ENCODE data around the gene ARMCX4. TPM values are rescaled to one million over a fixed set of nuclear protein-coding genes. Genes with fewer than 3 reads are reported as not detected.

Gene ARMCX4
- total and polyA plus RNA-seq, 2 experiments from 2014 or later, result 6.2 to 8.3 TPM

DNA sequence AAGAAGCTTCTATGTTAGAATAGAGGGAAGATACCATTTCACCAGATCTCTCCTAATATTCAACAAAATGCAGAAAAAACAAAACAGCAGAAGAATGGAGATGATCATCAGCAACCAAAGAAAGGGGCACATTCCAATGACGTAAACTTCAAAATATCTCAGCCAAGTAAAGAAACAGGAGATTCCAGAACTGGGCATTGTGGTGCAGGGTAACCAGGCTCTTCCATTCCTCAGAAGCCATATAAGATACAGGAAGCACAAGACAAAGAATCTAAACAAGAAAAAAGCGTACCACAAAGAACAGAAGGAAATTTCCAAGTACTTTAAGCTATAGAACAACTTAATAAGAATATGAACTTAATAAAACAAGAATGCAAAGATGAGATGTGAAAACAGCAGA, 6.9 kb upstream of the ARMCX4 start:
- H3K9me2 ChIP-seq (replicated peaks; ENCODE audit: insufficient read depth), result no peaks in the 10 kb centered on the region
- no peaks in the 10 kb centered on the region for H3K4me1 ChIP-seq (ENCODE audit: insufficient read depth)
- no peak for DNase-seq (ENCODE audit: low spot score)
- H3K79me2 ChIP-seq, result no peaks in the 10 kb centered on the region
- H3K4me2 ChIP-seq, result no peak overlapping the region
- H4K20me1 ChIP-seq (ENCODE audit: insufficient read depth, poor library complexity, severe bottlenecking), result no peaks in the 10 kb centered on the region
- no peaks in the 10 kb centered on the region for H3K36me3 ChIP-seq (replicated peaks; ENCODE audit: insufficient read depth, low read depth)
- WGBS (ENCODE audit: low lambda C conversion rate, missing lambda C conversion rate), result 56% methylated on average over 2 of the region's 2 CpGs
- no peak overlapping the region for H2AFZ ChIP-seq
- H3K4me3 ChIP-seq, result no peak overlapping the region
- H3K27me3 ChIP-seq, result no peaks in the 10 kb centered on the region
- H3K9me3 ChIP-seq (ENCODE audit: low read depth), result no peaks in the 10 kb centered on the region
- TF ChIP-seq EZH2 (IDR thresholded peaks at IDR 0.05; ENCODE audit: borderline replicate concordance), result no peak
- no peak for TF ChIP-seq EZH2phosphoT487 (IDR thresholded peaks at IDR 0.05; ENCODE audit: low read depth, severe bottlenecking, unreplicated experiment)
- TF ChIP-seq, protein P1, sequence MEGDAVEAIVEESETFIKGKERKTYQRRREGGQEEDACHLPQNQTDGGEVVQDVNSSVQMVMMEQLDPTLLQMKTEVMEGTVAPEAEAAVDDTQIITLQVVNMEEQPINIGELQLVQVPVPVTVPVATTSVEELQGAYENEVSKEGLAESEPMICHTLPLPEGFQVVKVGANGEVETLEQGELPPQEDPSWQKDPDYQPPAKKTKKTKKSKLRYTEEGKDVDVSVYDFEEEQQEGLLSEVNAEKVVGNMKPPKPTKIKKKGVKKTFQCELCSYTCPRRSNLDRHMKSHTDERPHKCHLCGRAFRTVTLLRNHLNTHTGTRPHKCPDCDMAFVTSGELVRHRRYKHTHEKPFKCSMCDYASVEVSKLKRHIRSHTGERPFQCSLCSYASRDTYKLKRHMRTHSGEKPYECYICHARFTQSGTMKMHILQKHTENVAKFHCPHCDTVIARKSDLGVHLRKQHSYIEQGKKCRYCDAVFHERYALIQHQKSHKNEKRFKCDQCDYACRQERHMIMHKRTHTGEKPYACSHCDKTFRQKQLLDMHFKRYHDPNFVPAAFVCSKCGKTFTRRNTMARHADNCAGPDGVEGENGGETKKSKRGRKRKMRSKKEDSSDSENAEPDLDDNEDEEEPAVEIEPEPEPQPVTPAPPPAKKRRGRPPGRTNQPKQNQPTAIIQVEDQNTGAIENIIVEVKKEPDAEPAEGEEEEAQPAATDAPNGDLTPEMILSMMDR (IDR thresholded peaks at IDR 0.05; ENCODE audit: poor library complexity), result no peak
- no peak overlapping the region for H3K27ac ChIP-seq

DNA sequence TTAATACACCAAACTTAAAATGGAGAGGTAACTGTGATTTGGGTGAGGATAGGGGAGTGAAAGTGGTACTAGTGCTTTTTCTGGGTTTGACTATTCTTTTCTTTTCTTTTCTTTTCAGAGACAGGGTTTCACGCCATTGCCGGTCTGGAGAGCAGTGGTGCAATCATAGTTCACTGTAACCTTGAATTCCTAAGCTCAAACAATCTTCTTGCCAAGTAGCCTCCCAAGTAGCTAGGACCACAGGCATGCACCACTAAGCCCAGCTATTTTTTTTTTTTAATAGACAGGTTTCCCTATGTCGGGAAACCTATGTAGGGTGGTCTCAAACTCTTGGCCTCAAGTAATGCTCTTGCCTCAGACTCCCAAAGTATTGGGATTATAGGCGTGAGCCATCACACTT, 3.0 kb upstream of the ARMCX4 start:
- H3K27ac ChIP-seq, result no peak overlapping the region
- no peaks in the 10 kb centered on the region for H3K9me3 ChIP-seq (ENCODE audit: low read depth)
- no peaks in the 10 kb centered on the region for H3K27me3 ChIP-seq
- no peaks in the 10 kb centered on the region for H4K20me1 ChIP-seq (ENCODE audit: insufficient read depth, poor library complexity, severe bottlenecking)
- TF ChIP-seq, protein P1 (IDR thresholded peaks at IDR 0.05; ENCODE audit: poor library complexity), result no peak
- TF ChIP-seq EZH2 (IDR thresholded peaks at IDR 0.05; ENCODE audit: borderline replicate concordance) (no peak), EZH2phosphoT487 (IDR thresholded peaks at IDR 0.05; ENCODE audit: low read depth, severe bottlenecking, unreplicated experiment) (no peak)
- H3K36me3 ChIP-seq (replicated peaks; ENCODE audit: insufficient read depth, low read depth), result no peaks in the 10 kb centered on the region
- no peaks in the 10 kb centered on the region for H3K4me1 ChIP-seq (ENCODE audit: insufficient read depth)
- H3K4me2 ChIP-seq, result no peak overlapping the region
- no peak overlapping the region for H2AFZ ChIP-seq
- 85% methylated on average over 4 of the region's 4 CpGs for WGBS (ENCODE audit: low lambda C conversion rate, missing lambda C conversion rate)
- H3K79me2 ChIP-seq, result no peaks in the 10 kb centered on the region
- no peaks in the 10 kb centered on the region for H3K9me2 ChIP-seq (replicated peaks; ENCODE audit: insufficient read depth)
- no peak overlapping the region for H3K4me3 ChIP-seq
- no peak for DNase-seq (ENCODE audit: low spot score)

GRCh38 chrX:101483705-101484104, 1.6 kb upstream of the ARMCX4 start:
- DNase-seq (ENCODE audit: low spot score), result no peak
- TF ChIP-seq EZH2phosphoT487 (IDR thresholded peaks at IDR 0.05; ENCODE audit: low read depth, severe bottlenecking, unreplicated experiment) (no peak), EZH2 (IDR thresholded peaks at IDR 0.05; ENCODE audit: borderline replicate concordance) (no peak)
- TF ChIP-seq, protein P1 (IDR thresholded peaks at IDR 0.05; ENCODE audit: poor library complexity), result no peak
- Histone ChIP-seq H3K9me3 (ENCODE audit: low read depth) (no peaks in the 10 kb centered on the region), H4K20me1 (ENCODE audit: insufficient read depth, poor library complexity, severe bottlenecking) (no peaks in the 10 kb centered on the region), H3K79me2 (no peaks in the 10 kb centered on the region), H2AFZ (no peak overlapping the region), H3K27me3 (no peaks in the 10 kb centered on the region), H3K36me3 (replicated peaks; ENCODE audit: insufficient read depth, low read depth) (no peaks in the 10 kb centered on the region), H3K9me2 (replicated peaks; ENCODE audit: insufficient read depth) (no peaks in the 10 kb centered on the region), H3K4me1 (ENCODE audit: insufficient read depth) (no peaks in the 10 kb centered on the region), H3K27ac (no peak overlapping the region), H3K4me2 (no peak overlapping the region), H3K4me3 (no peak overlapping the region)
- 59% methylated on average over 3 of the region's 3 CpGs for WGBS (ENCODE audit: low lambda C conversion rate, missing lambda C conversion rate)

GRCh38 chrX:101484135-101484534, 1.1 kb upstream of the ARMCX4 start:
- Histone ChIP-seq H3K4me2 (no peak overlapping the region), H3K9me3 (ENCODE audit: low read depth) (no peaks in the 10 kb centered on the region), H3K79me2 (no peaks in the 10 kb centered on the region), H3K36me3 (replicated peaks; ENCODE audit: insufficient read depth, low read depth) (no peaks in the 10 kb centered on the region), H3K27ac (no peak overlapping the region), H3K27me3 (no peaks in the 10 kb centered on the region), H3K9me2 (replicated peaks; ENCODE audit: insufficient read depth) (no peaks in the 10 kb centered on the region), H3K4me3 (no peak overlapping the region), H2AFZ (no peak overlapping the region), H4K20me1 (ENCODE audit: insufficient read depth, poor library complexity, severe bottlenecking) (no peaks in the 10 kb centered on the region), H3K4me1 (ENCODE audit: insufficient read depth) (no peaks in the 10 kb centered on the region)
- no peak for DNase-seq (ENCODE audit: low spot score)
- TF ChIP-seq, protein P1 (IDR thresholded peaks at IDR 0.05; ENCODE audit: poor library complexity), result no peak
- no peak for TF ChIP-seq EZH2 (IDR thresholded peaks at IDR 0.05; ENCODE audit: borderline replicate concordance)
- TF ChIP-seq EZH2phosphoT487 (IDR thresholded peaks at IDR 0.05; ENCODE audit: low read depth, severe bottlenecking, unreplicated experiment), result no peak
- 79% methylated on average over 6 of the region's 6 CpGs for WGBS (ENCODE audit: low lambda C conversion rate, missing lambda C conversion rate)

Data from hepatocyte (in vitro differentiated cells).